Measurements from ENCODE around the gene KLHDC7B. TPM values are rescaled to one million over a fixed set of nuclear protein-coding genes. Genes with fewer than 3 reads are reported as not detected.

KLHDC7B gene
- total RNA-seq, 2 experiments from 2014 or later: 2.3 TPM

DNA sequence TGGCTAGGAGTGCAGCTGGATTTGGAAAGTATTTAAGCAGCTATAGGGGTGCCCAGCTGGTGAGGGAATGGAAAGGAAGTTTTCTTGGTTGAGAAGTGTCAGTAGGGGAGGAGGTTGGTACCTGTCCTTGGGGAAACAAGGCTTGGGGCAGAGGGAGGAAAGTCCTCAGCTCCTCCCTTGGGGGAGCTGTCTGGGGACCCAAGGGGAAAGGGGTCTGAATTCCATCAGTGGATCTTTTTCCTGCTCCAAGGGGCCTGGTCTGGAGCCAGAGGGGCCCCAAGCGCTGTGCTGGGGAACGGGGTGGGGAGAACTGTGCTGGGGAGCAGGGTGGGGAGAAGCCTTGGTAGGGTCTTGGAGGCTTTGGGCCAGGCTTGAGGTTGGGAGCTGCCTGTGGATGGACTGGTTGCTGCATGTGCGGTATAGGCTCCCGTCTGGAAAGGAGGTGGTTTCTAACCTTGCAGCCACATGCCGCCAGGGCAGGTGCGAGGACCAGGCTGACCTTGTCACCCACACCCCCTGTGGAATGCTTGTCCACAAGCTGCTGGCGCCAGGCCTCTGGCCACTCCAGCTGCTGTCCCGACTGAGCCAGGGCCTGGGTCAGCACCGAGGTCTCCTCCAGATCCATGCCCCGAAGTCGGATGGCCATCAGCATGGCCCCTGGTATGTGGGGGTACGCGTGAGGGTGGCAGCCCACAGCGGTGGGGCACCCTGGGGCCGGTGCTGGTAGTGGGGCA lies 16.9 kb upstream of the KLHDC7B start:
- H3K27ac ChIP-seq (ENCODE audit: low read depth in 1 of 2, low read length in 2 of 2): peak overlapping the region; percentile 21 to 74
- H3K27me3 Mint-ChIP-seq: peaks cover 13% of the 10 kb centered on the region
- H3K27me3 ChIP-seq (ENCODE audit: control insufficient read depth in 1 of 2, insufficient read depth in 2 of 2, low read length in 2 of 2): no peaks in the 10 kb centered on the region
- POLR2A ChIA-PET: interaction anchor here (0.7 to 6.7 kb wide), 10 partner anchors 9 to 92 kb away, joined by 3 to 258 read pairs (median 6); partner anchors contain the start of genes CHKB, KLHDC7B, LMF2 and NCAPH2
- peak overlapping the region; percentile 80 for H3K4me3 ChIP-seq (ENCODE audit: low read length)
- TF ChIP-seq, protein P1, sequence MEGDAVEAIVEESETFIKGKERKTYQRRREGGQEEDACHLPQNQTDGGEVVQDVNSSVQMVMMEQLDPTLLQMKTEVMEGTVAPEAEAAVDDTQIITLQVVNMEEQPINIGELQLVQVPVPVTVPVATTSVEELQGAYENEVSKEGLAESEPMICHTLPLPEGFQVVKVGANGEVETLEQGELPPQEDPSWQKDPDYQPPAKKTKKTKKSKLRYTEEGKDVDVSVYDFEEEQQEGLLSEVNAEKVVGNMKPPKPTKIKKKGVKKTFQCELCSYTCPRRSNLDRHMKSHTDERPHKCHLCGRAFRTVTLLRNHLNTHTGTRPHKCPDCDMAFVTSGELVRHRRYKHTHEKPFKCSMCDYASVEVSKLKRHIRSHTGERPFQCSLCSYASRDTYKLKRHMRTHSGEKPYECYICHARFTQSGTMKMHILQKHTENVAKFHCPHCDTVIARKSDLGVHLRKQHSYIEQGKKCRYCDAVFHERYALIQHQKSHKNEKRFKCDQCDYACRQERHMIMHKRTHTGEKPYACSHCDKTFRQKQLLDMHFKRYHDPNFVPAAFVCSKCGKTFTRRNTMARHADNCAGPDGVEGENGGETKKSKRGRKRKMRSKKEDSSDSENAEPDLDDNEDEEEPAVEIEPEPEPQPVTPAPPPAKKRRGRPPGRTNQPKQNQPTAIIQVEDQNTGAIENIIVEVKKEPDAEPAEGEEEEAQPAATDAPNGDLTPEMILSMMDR (IDR thresholded peaks at IDR 0.05): no peak
- peak in 2 of 14 experiments; percentile 29 to 50 for DNase-seq
- intact Hi-C loops (cut with DNase I, micrococcal nuclease): loop anchor here (5.0 kb wide), 4 partner anchors 33 to 93 kb away; partner anchors contain the start of genes CHKB (in 1 of the 2) and SYCE3 (in 1 of the 2)
- peaks cover 3% of the 10 kb centered on the region for H3K36me3 ChIP-seq (ENCODE audit: insufficient read depth, low read length)
- peaks cover 82% of the 10 kb centered on the region for H3K4me1 ChIP-seq (ENCODE audit: insufficient read depth, low read length)
- H3K27ac Mint-ChIP-seq: peak overlapping the region; percentile 90
- peak overlapping the region; percentile 83 for H3K4me3 Mint-ChIP-seq
- peaks cover 45% of the 10 kb centered on the region for H3K4me1 Mint-ChIP-seq (ENCODE audit: low read depth)
- H3K36me3 Mint-ChIP-seq (ENCODE audit: low read depth): peaks cover 12% of the 10 kb centered on the region
- no peaks in the 10 kb centered on the region for H3K9me3 ChIP-seq (ENCODE audit: control insufficient read depth in 1 of 2, insufficient read depth in 1 of 2, low read length in 2 of 2)
- no peak for ATAC-seq (ENCODE audit: poor library complexity)
- H3K9me3 Mint-ChIP-seq: no peaks in the 10 kb centered on the region
- CTCF ChIA-PET: interaction anchor here (1.8 to 5.2 kb wide), 3 partner anchors 11 to 92 kb away, joined by 5 to 70 read pairs (median 5); partner anchors contain the start of gene SYCE3

GRCh38 chr22:50529416-50529896 lies 16.2 kb upstream of the KLHDC7B start:
- intact Hi-C loops (cut with DNase I, micrococcal nuclease): loop anchor here (5.0 kb wide), 4 partner anchors 33 to 93 kb away; partner anchors contain the start of genes CHKB (in 1 of the 2) and SYCE3 (in 1 of the 2)
- peak overlapping the region; percentile 80 for H3K4me3 ChIP-seq (ENCODE audit: low read length)
- CTCF ChIA-PET: interaction anchor here (1.0 to 1.8 kb wide), 2 partner anchors 11 to 34 kb away, joined by 5 to 7 read pairs; partner anchors contain the start of gene SYCE3

More at GRCh38 chr22:50529416-50529896, 16.2 kb upstream of the KLHDC7B start:
- Histone ChIP-seq H3K27ac (ENCODE audit: low read depth in 1 of 2, low read length in 2 of 2) (peak overlapping the region; percentile 21 to 74), H3K4me1 (ENCODE audit: insufficient read depth, low read length) (peaks cover 82% of the 10 kb centered on the region), H3K36me3 (ENCODE audit: insufficient read depth, low read length) (no peaks in the 10 kb centered on the region), H3K27me3 (ENCODE audit: control insufficient read depth in 1 of 2, insufficient read depth in 2 of 2, low read length in 2 of 2) (no peaks in the 10 kb centered on the region), H3K9me3 (ENCODE audit: control insufficient read depth in 1 of 2, insufficient read depth in 1 of 2, low read length in 2 of 2) (no peaks in the 10 kb centered on the region)
- DNase-seq (peak in 1 of 14 experiments; percentile 30), ATAC-seq (ENCODE audit: poor library complexity) (no peak)
- Mint-ChIP-seq H3K4me1 (ENCODE audit: low read depth) (peaks cover 48% of the 10 kb centered on the region), H3K9me3 (no peaks in the 10 kb centered on the region), H3K27ac (no peak overlapping the region), H3K27me3 (peaks cover 13% of the 10 kb centered on the region), H3K36me3 (ENCODE audit: low read depth) (peaks cover 10% of the 10 kb centered on the region), H3K4me3 (peak overlapping the region; percentile 48)
- TF ChIP-seq, protein P1 (IDR thresholded peaks at IDR 0.05): no peak
- POLR2A ChIA-PET: interaction anchor here (1.0 to 6.7 kb wide), 9 partner anchors 9 to 92 kb away, joined by 3 to 258 read pairs (median 7); partner anchors contain the start of genes CHKB, KLHDC7B, LMF2 and NCAPH2
